Activated CD8-positive, alpha-beta T cell treated with anti-CD3 and anti-CD28 coated beads for 36 hours (primary cell): ENCODE measurements around the gene COMMD1. TPM values are rescaled to one million over a fixed set of nuclear protein-coding genes. Genes with fewer than 3 reads are reported as not detected.
A peak's percentile ranks its signal among the peaks of the same experiment; 100 is the strongest.
"Not testable (repeated sequence)": the region's sequence is repeated elsewhere in the genome, so short reads cannot be mapped to it uniquely, and the experiment has no call there.

Experiments used
- ATAC-seq: fragments of 200-7000 bp; cut with Tn5 transposase; one replicate; pipeline ENCODE4 v1.10.0; 2021; ENCODE audit warnings: mild to moderate bottlenecking, moderate library complexity
- CTCF ChIA-PET: fragments of 350-600 bp; sonication (Branson Sonifier 250); formaldehyde crosslinking; loops from one replicate; lab custom pipeline; 2021; ENCODE audit warnings: antibody characterized with exemption; lab: Charles Lee
- POLR2A ChIA-PET: fragments of 350-600 bp; sonication (Branson Sonifier 250); formaldehyde crosslinking; loops from one replicate; lab custom pipeline; 2021; ENCODE audit warnings: antibody characterized with exemption; lab: Charles Lee
- DNase-seq: peaks from one replicate; pipeline ENCODE4 v3.0.0-alpha.2; 2020
- H3K27ac Mint-ChIP-seq: one replicate; pipeline ENCODE4 v1.8.0; 2021; ENCODE audit warnings: mild to moderate bottlenecking, mixed read lengths
- H3K27me3 Mint-ChIP-seq: one replicate; pipeline ENCODE4 v1.8.0; 2021; ENCODE audit warnings: mixed read lengths
- H3K36me3 Mint-ChIP-seq: one replicate; pipeline ENCODE4 v1.8.0; 2021; ENCODE audit warnings: low read depth, mixed read lengths
- H3K4me1 Mint-ChIP-seq: one replicate; pipeline ENCODE4 v1.8.0; 2021; ENCODE audit warnings: low read depth, mixed read lengths
- H3K4me3 Mint-ChIP-seq: one replicate; pipeline ENCODE4 v1.8.0; 2021; ENCODE audit warnings: mild to moderate bottlenecking, moderate library complexity, mixed read lengths
- H3K9me3 Mint-ChIP-seq: one replicate; pipeline ENCODE4 v1.8.0; 2021; ENCODE audit warnings: mixed read lengths
- intact Hi-C: fragments of 100-400 bp; cut with micrococcal nuclease; formaldehyde crosslinking; loops from one replicate; pipeline ENCODE4 v1.10.0; 2022
- total RNA-seq, 2 experiments: library from RNA; stranded (reverse); gene quantifications; one replicate each; pipeline ENCODE4 v1.2.3, GENCODE V29; 2021
- TF ChIP-seq, protein P1 (sequence below): fragments of 200-600 bp; IDR thresholded peaks from one replicate; pipeline ENCODE4 v1.8.0; 2022; ENCODE audit warnings: antibody characterized with exemption, mild to moderate bottlenecking

The COMMD1 gene
- total RNA-seq, 2 experiments from 2014 or later, result 25.3 to 27.0 TPM

DNA sequence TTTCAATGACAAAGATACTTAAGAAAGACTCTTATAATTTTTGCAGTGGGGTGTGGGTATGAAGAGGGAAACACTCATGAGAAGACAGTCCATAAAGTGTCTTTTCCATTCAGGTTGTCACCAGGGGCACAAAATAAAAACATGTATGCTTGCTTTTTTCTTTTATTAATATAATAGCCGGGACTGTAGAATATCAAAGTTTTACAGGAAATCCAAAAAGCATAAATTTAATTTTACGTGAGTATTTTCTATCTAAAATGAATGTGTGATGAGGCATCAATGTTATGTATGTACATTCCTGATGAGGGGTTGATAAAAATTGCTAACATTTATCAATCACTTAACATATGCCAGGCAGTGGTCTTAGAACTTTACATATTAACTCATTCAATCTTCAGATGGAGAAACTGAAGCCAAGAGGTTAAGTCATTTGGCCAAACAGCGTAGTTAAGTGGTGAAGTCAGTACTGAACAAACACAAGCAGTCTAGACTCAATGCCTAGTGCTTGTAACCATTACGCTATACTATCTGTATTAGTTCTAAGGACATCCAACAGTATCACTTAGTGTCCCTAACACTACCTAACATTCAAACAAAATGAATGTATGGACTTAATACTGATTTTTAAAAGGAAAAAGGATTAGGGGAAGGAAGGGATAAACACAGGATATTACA is 27.8 kb upstream of the COMMD1 start:
- intact Hi-C loops, result no loop called here
- Mint-ChIP-seq H3K36me3 (peaks cover 56% of the 10 kb centered on the region), H3K9me3 (no peaks in the 10 kb centered on the region), H3K4me3 (no peak overlapping the region), H3K27ac (peak overlapping the region; percentile 52), H3K27me3 (no peaks in the 10 kb centered on the region), H3K4me1 (peaks cover 7% of the 10 kb centered on the region)
- DNase-seq (no peak), ATAC-seq (no peak)
- CTCF ChIA-PET, result no interaction called here
- POLR2A ChIA-PET, result interaction anchor here (0.8 to 1.2 kb wide), 2 partner anchors 9 to 11 kb away, joined by 3 to 4 read pairs; no protein-coding TSS in a partner anchor
- TF ChIP-seq, protein P1, sequence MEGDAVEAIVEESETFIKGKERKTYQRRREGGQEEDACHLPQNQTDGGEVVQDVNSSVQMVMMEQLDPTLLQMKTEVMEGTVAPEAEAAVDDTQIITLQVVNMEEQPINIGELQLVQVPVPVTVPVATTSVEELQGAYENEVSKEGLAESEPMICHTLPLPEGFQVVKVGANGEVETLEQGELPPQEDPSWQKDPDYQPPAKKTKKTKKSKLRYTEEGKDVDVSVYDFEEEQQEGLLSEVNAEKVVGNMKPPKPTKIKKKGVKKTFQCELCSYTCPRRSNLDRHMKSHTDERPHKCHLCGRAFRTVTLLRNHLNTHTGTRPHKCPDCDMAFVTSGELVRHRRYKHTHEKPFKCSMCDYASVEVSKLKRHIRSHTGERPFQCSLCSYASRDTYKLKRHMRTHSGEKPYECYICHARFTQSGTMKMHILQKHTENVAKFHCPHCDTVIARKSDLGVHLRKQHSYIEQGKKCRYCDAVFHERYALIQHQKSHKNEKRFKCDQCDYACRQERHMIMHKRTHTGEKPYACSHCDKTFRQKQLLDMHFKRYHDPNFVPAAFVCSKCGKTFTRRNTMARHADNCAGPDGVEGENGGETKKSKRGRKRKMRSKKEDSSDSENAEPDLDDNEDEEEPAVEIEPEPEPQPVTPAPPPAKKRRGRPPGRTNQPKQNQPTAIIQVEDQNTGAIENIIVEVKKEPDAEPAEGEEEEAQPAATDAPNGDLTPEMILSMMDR, result no peak

DNA sequence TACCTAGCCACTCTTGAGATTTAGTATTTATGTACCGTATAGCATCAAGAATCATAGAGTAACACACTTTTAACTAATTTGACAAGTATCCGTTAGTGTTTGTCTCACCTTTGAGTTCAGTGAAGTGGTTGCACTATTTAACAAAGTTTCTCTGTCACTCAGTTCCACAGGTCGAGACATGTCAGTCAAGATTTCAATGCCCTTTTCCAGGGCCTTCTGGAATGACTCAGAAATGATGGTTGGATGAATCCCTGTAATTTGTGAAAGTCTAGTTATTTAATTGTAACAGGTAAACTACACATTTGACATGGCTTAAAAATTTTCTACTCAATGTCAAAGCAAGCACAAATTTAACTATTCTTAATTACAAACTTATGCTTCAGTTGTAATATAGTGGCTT is 26.7 kb upstream of the COMMD1 start:
- H3K9me3 Mint-ChIP-seq, result no peaks in the 10 kb centered on the region
- intact Hi-C loops, result no loop called here
- no peak for DNase-seq
- H3K27ac Mint-ChIP-seq, result peak overlapping the region; percentile 5
- H3K36me3 Mint-ChIP-seq, result peaks cover 59% of the 10 kb centered on the region
- no peak for ATAC-seq
- H3K4me3 Mint-ChIP-seq, result no peak overlapping the region
- no peaks in the 10 kb centered on the region for H3K27me3 Mint-ChIP-seq
- CTCF ChIA-PET, result no interaction called here
- POLR2A ChIA-PET, result interaction anchor here (0.8 to 1.2 kb wide), 2 partner anchors 8 to 12 kb away, joined by 3 to 4 read pairs; no protein-coding TSS in a partner anchor
- H3K4me1 Mint-ChIP-seq, result peaks cover 7% of the 10 kb centered on the region
- TF ChIP-seq, protein P1, result no peak

DNA sequence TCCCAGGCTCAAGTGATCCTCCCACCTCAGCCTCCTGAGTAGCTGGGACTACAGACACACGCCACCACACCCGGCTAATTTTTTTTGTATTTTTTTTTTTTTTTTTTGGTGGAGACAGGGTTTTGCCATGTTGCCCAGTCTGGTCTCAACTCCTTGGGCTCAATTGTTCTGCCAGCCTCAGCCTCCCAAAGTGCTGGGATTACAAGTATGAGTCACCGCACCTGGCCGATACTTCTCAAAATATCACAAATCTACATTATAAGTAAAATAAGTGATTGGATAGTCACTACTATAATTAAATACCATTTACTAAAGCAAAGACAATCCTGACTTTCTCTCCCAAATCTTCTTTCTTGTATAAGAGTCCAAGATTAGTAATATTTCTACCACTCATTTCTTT is 26.1 kb upstream of the COMMD1 start:
- POLR2A ChIA-PET, result interaction anchor here (2.1 kb wide), 1 partner anchor 12 kb away, joined by 7 read pairs; no protein-coding TSS in a partner anchor
- ATAC-seq, H3K27me3 Mint-ChIP-seq, CTCF ChIA-PET, H3K9me3 Mint-ChIP-seq, intact Hi-C loops, DNase-seq, H3K4me1 Mint-ChIP-seq, H3K4me3 Mint-ChIP-seq: not testable (repeated sequence)
- Mint-ChIP-seq H3K27ac (peak overlapping the region; percentile 3), H3K36me3 (peaks cover 55% of the 10 kb centered on the region)

DNA sequence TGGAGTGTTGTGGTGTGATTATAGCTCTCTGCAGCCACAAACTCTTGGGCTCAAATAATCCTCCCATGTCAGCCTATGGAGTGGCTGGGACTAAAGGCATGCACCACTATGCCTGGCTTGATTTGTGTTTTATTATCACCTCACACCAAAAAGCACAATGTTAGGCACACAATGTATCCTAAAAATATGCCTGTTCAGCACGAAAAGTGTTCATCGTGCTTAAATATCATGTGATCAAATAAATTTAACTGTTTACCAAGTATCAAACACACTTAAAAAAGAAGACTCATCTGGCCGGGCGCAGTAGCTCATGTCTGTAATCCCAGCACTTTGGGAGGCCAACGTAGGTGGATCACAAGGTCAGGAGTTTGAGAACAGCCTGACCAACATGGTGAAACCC is 22.6 kb upstream of the COMMD1 start:
- H3K27ac Mint-ChIP-seq, result no peak overlapping the region
- CTCF ChIA-PET, result no interaction called here
- DNase-seq, result no peak
- POLR2A ChIA-PET, result interaction anchor here (0.8 kb wide), 1 partner anchor 29 kb away, joined by 3 read pairs; the partner anchor contains the start of gene FAM161A
- intact Hi-C loops, result no loop called here
- peaks cover 58% of the 10 kb centered on the region for H3K36me3 Mint-ChIP-seq
- H3K27me3 Mint-ChIP-seq, result no peaks in the 10 kb centered on the region
- ATAC-seq, result no peak
- H3K4me1 Mint-ChIP-seq, result peaks cover 31% of the 10 kb centered on the region
- no peak overlapping the region for H3K4me3 Mint-ChIP-seq
- TF ChIP-seq, protein P1, result no peak
- no peaks in the 10 kb centered on the region for H3K9me3 Mint-ChIP-seq

DNA sequence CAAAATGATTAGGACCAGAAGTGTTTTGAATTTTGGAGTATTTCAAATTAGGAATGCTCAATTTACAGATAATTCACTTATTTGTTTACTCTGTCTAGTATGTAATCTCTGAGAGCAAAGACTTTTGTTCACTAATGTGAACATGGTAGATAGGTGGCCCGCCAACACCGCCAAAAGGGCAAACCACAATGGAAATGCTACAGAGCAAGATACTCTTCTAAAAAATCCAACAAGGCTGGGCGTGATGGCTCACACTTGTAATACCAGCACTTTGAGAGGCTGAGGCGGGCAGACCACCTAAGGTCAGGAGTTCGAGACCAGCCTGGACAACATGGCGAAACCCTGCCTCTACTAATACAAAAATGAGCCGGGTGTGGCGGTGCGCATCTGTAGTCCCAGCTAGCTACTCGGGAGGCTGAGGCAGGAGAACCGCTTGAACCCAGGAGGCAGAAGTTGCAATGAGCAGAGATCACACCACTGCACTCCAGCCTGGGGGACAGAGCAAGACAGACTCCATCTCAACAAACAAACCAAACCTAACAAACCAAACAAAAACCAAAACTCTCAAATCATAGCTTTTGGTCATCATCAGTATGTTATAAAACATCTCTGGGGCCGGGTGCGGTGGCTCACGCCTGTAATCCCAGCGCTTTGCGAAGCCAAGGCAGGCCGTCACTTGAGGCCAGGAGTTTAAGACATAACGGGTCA is 19.4 kb upstream of the COMMD1 start:
- TF ChIP-seq, protein P1, result no peak
- ATAC-seq, result no peak
- H3K27me3 Mint-ChIP-seq, result no peaks in the 10 kb centered on the region
- DNase-seq, result peak; percentile 59
- H3K36me3 Mint-ChIP-seq, result peaks cover 45% of the 10 kb centered on the region
- H3K9me3 Mint-ChIP-seq, result no peaks in the 10 kb centered on the region
- H3K4me3 Mint-ChIP-seq, result peak overlapping the region; percentile 99
- peak overlapping the region; percentile 99 for H3K27ac Mint-ChIP-seq
- POLR2A ChIA-PET, result interaction anchor here (1.2 to 3.2 kb wide), 6 partner anchors 8 to 33 kb away, joined by 3 to 14 read pairs (median 7); partner anchors contain the start of gene FAM161A
- CTCF ChIA-PET, result interaction anchor here (1.2 kb wide), 1 partner anchor 11 kb away, joined by 4 read pairs; no protein-coding TSS in a partner anchor
- intact Hi-C loops, result no loop called here
- H3K4me1 Mint-ChIP-seq, result peaks cover 31% of the 10 kb centered on the region
